ENCODE results near the gene RFPL4A. TPM values are rescaled to one million over a fixed set of nuclear protein-coding genes. Genes with fewer than 3 reads are reported as not detected.

Gene RFPL4A
- total RNA-seq, 4 donors from 2014 or later, result not detected

DNA sequence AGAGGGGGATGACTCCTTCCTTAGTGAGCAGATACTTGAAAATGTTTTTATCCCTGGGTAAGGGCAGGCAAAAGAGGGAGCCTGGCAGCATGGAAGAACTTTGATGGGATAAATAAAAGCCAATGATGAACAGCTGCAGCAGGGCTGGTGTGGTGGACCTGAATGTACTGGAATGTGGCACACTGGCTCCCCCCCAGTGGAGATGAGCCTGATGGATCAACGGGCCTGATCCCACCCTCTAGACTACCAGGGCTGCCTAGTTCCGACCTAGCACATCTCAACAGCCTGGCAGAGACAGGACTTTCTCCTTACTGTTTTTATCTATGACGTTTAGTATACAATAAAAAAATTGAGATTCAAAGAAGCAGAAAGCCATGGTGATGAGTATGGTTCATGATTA lies 52.4 kb downstream of the RFPL4A start:
- Histone ChIP-seq H3K9me3 (no peaks in the 10 kb centered on the region), H3K4me1 (no peaks in the 10 kb centered on the region), H3K27ac (no peak overlapping the region), H3K27me3 (peaks cover 3% of the 10 kb centered on the region), H3K4me3 (no peak overlapping the region), H3K36me3 (no peaks in the 10 kb centered on the region)
- 68% methylated on average over 3 of the region's 3 CpGs for WGBS, 2 donors (ENCODE audit: low coverage in 1 of 2)
- intact Hi-C loops (cut with DNase I; ENCODE audit: low total_unique reads), result no loop called here
- in situ Hi-C loops (cut with MboI; ENCODE audit: low pct_ligation_motif_present in 1 of 4, low pct_unique_long_range_greater_than_20kb in 1 of 4, low sequenced_read_pairs in 3 of 4), result no loop called here
- TF ChIP-seq EP300 (IDR thresholded peaks at IDR 0.05; ENCODE audit: low read depth) (no peak), POLR2A (IDR thresholded peaks at IDR 0.05) (no peak), POLR2AphosphoS5 (IDR thresholded peaks at IDR 0.05) (no peak)
- TF ChIP-seq, protein P1, sequence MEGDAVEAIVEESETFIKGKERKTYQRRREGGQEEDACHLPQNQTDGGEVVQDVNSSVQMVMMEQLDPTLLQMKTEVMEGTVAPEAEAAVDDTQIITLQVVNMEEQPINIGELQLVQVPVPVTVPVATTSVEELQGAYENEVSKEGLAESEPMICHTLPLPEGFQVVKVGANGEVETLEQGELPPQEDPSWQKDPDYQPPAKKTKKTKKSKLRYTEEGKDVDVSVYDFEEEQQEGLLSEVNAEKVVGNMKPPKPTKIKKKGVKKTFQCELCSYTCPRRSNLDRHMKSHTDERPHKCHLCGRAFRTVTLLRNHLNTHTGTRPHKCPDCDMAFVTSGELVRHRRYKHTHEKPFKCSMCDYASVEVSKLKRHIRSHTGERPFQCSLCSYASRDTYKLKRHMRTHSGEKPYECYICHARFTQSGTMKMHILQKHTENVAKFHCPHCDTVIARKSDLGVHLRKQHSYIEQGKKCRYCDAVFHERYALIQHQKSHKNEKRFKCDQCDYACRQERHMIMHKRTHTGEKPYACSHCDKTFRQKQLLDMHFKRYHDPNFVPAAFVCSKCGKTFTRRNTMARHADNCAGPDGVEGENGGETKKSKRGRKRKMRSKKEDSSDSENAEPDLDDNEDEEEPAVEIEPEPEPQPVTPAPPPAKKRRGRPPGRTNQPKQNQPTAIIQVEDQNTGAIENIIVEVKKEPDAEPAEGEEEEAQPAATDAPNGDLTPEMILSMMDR (IDR thresholded peaks at IDR 0.05), result no peak
- DNase-seq, result no peak

DNA sequence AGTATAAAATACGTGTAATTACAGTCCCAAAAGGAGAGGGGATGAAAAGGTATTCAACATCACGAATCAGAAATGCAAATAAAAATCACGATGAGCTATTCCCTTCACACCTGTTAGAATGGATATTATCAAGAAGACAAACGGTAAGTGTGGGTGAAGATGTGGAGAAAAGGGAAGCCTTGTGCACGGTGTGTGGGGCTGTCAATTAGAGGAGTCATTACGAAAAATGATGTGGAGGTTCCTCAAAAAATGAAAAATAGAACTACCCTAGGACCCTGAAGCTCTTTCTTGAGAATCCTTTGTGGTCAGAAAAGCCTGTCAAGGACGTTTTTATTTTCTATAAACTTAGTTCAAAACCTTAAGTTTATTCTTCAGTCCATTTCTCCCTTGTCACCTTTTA lies 53.6 kb downstream of the RFPL4A start:
- TF ChIP-seq POLR2AphosphoS5 (IDR thresholded peaks at IDR 0.05) (no peak), EP300 (IDR thresholded peaks at IDR 0.05; ENCODE audit: low read depth) (no peak), POLR2A (IDR thresholded peaks at IDR 0.05) (no peak)
- TF ChIP-seq, protein P1 (IDR thresholded peaks at IDR 0.05), result no peak
- DNase-seq, result no peak
- H3K27ac ChIP-seq, result no peak overlapping the region
- no peak overlapping the region for H3K4me3 ChIP-seq
- H3K36me3 ChIP-seq, result no peaks in the 10 kb centered on the region
- intact Hi-C loops (cut with DNase I; ENCODE audit: low total_unique reads) (no loop called here), in situ Hi-C loops (cut with MboI; ENCODE audit: low pct_ligation_motif_present in 1 of 4, low pct_unique_long_range_greater_than_20kb in 1 of 4, low sequenced_read_pairs in 3 of 4) (no loop called here)
- peaks cover 3% of the 10 kb centered on the region for H3K27me3 ChIP-seq
- H3K4me1 ChIP-seq, result no peaks in the 10 kb centered on the region
- no peaks in the 10 kb centered on the region for H3K9me3 ChIP-seq
- 48 to 50% methylated on average over 6 to 7 of the region's 7 CpGs for WGBS, 2 donors (ENCODE audit: low coverage in 1 of 2)

Other genes starting within 250 kb of the RFPL4A start
- not detected for gene SBK2, start 222.0 kb upstream of the RFPL4A start, total RNA-seq
- gene SBK3, start 213.6 kb upstream of the RFPL4A start, total RNA-seq, result not detected
- gene ZNF579, start 178.2 kb upstream of the RFPL4A start, total RNA-seq, result 1 to 10 TPM; 2.0 to 5.6 (median 2.9) TPM
- 100 to 1,000 TPM in 1 of 4 donors, 10 to 100 TPM in 1, 1 to 10 TPM in 2; 8.5 to 137 (median 18.3) TPM for gene FIZ1, start 159.6 kb upstream of the RFPL4A start, total RNA-seq
- 10 to 100 TPM; 17.7 to 51.1 (median 37.9) TPM for gene ZNF524, start 158.8 kb upstream of the RFPL4A start, total RNA-seq
- 10 to 100 TPM in 2 of 4 donors, 1 to 10 TPM in 2; 8.3 to 50.1 (median 13.4) TPM for gene ZNF865, start 153.4 kb upstream of the RFPL4A start, total RNA-seq
- 10 to 100 TPM; 11.1 to 27.7 (median 14.5) TPM for gene ZNF784, start 134.5 kb upstream of the RFPL4A start, total RNA-seq
- gene ZNF580, start 118.1 kb upstream of the RFPL4A start, total RNA-seq, result 100 to 1,000 TPM in 1 of 4 donors, 10 to 100 TPM in 3; 15.2 to 154 (median 25.7) TPM
- gene ZNF581, start 115.4 kb upstream of the RFPL4A start, total RNA-seq, result 10 to 100 TPM in 2 of 4 donors, 1 to 10 TPM in 2; 4.1 to 19.7 (median 10.0) TPM
- gene CCDC106, start 110.9 kb upstream of the RFPL4A start, total RNA-seq, result 10 to 100 TPM in 2 of 4 donors, 1 to 10 TPM in 2; 3.7 to 15.1 (median 8.4) TPM
- gene U2AF2, start 104.1 kb upstream of the RFPL4A start, total RNA-seq, result 100 to 1,000 TPM; 112 to 185 (median 130) TPM
- 100 to 1,000 TPM; 121 to 242 (median 185) TPM for gene EPN1, start 83.9 kb upstream of the RFPL4A start, total RNA-seq
- gene NLRP9, start 20.7 kb upstream of the RFPL4A start, total RNA-seq, result not detected
- gene RFPL4AL1, start 10.0 kb downstream of the RFPL4A start, total RNA-seq, result not detected
- not detected for gene NLRP11, start 72.9 kb downstream of the RFPL4A start, total RNA-seq
- not detected for gene NLRP4, start 77.4 kb downstream of the RFPL4A start, total RNA-seq
- not detected for gene NLRP13, start 173.2 kb downstream of the RFPL4A start, total RNA-seq
- not detected for gene NLRP8, start 188.7 kb downstream of the RFPL4A start, total RNA-seq
- not detected for gene NLRP5, start 227.7 kb downstream of the RFPL4A start, total RNA-seq